PFSK-1 (cell line): ENCODE results near the gene KCNJ15.

Experiments used
- POLR2AphosphoS5 ChIP-seq: IDR thresholded peaks from 2 replicates; pipeline ENCODE4 v1.6.1; 2012; ENCODE audit warnings: low read depth, mild to moderate bottlenecking, control low read depth, low read length, moderate library complexity
- SIN3A ChIP-seq: IDR thresholded peaks from 2 replicates; pipeline ENCODE4 v1.6.1; 2012; ENCODE audit warnings: mild to moderate bottlenecking, low read length, moderate library complexity, borderline replicate concordance; ENCODE audit not compliant: insufficient read depth

DNA sequence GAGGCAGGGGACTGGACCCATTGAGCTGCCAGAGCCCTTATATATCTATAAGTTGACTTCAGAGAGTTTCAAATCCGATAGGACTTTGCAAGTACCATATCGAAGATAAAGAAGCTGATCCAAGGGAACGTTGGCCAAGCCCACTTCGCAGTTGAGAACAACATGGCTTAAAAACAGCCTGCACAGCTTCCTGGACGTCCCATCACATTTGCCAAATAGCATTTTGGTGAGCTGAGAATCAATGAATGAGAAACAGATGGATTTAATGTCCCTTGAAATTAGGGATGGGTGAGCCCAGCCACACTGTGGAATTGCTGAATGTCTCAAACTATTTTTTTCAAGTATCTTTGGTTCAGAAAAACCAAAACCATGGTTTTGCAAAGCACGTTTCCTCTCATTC, 64.8 kb downstream of the KCNJ15 start:
- TF ChIP-seq SIN3A (no peak), POLR2AphosphoS5 (no peak)
